MM.1S (cell line): ENCODE measurements around the gene ALDH1B1.

ENCODE experiments used
- EZH2 ChIP-seq: fragments of 300-600 bp; sonication (generic); optimal IDR thresholded peaks from 2 replicates; pipeline ENCODE3; 2017; ENCODE audit warnings: low read depth, mild to moderate bottlenecking, antibody characterized with exemption, low read length, mixed read lengths
- TF ChIP-seq, protein P1 (sequence below): fragments of 300-600 bp; sonication (generic); IDR thresholded peaks from 2 replicates; pipeline ENCODE4 v1.5.1; 2016; ENCODE audit warnings: antibody characterized with exemption, low read length, mixed read lengths

DNA sequence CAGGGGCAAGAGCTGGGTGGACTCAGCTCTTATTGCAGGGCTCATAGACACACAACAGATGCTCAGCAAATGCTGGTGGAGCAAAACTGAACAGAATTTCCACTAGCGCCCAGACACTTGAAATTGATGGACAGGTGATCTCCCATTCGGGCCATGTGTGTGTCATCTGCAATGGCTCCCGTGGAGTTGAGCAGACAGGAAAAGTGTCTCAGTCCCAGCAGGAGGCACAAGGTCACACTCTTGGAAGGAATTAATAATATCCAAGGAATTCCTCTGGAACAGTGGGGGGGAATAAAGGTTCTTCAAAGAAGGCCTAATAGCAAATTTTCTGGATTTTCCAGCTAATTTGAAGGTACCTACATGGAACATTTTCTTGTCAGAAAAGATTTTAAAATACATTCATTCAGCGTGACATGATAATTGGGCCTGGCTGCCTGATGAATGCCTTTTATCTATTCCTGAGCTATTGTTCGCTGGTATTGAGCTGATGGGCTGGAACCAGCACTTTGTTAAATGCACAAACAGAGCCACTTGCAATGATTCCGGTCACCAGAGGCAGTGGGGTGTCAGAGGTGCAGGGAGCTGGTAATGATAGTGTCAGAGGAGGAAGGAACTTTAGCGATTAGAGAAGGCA, 31.5 kb upstream of the ALDH1B1 start:
- TF ChIP-seq, protein P1, sequence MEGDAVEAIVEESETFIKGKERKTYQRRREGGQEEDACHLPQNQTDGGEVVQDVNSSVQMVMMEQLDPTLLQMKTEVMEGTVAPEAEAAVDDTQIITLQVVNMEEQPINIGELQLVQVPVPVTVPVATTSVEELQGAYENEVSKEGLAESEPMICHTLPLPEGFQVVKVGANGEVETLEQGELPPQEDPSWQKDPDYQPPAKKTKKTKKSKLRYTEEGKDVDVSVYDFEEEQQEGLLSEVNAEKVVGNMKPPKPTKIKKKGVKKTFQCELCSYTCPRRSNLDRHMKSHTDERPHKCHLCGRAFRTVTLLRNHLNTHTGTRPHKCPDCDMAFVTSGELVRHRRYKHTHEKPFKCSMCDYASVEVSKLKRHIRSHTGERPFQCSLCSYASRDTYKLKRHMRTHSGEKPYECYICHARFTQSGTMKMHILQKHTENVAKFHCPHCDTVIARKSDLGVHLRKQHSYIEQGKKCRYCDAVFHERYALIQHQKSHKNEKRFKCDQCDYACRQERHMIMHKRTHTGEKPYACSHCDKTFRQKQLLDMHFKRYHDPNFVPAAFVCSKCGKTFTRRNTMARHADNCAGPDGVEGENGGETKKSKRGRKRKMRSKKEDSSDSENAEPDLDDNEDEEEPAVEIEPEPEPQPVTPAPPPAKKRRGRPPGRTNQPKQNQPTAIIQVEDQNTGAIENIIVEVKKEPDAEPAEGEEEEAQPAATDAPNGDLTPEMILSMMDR, result no peak
- TF ChIP-seq EZH2, result no peak
